ENCODE data around the gene GNB5.

GRCh38 chr15:52163321-52164190 is 27.6 kb downstream of the GNB5 start:
- TF ChIP-seq CTCF (conservative IDR thresholded peaks at IDR 0.05) (no peak; the same call in 1 of the 2 replicates), ZFX (IDR thresholded peaks at IDR 0.05) (no peak)
